Right kidney (tissue), 1 donor: Measurements from ENCODE around the gene TBC1D10A.

Experiments used
- DNase-seq: peaks from one replicate; pipeline ENCODE4 v3.0.0-alpha.2; 2016

Gene TBC1D10A

DNA sequence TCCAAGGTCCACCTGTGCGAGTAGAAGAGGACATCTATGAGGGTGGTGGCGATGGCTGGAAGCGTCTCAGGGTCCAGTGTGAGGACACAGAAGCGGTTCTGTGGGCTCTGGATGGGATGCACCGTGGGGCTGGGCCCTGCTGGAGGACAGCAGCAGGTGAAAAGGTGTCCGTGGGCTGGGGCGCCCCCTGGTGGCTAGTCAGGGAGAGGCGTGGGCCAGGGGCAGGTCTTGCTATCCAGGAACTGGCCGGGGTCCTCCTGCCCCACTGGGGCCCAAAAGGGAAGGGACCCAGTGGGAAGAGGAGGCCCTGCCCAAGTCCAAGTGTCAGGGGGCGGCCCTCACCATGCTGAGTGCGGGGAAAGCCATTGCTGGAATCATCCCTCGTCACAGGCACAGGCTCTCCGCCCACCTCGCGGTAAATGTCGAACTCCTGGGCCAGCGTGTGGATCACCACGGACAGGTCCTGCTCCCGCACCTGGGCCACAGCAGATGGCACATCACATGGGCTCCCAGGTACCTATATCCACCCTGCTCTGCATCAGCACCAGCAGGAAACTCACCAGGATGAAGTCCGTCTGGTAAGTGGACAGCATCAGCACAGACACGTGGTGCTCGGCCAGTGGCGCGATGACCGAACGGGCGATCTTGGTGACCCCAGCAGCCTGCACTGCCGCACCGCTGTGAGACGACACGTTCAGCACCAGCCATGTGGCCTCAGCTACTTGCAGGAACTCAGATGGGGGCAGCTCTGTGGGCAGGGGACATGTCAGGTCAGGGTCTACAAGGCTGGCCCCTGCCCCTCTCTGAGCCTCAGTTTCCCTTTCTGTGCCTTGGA, 39.7 kb downstream of the TBC1D10A start:
- DNase-seq = peak; percentile 41

DNA sequence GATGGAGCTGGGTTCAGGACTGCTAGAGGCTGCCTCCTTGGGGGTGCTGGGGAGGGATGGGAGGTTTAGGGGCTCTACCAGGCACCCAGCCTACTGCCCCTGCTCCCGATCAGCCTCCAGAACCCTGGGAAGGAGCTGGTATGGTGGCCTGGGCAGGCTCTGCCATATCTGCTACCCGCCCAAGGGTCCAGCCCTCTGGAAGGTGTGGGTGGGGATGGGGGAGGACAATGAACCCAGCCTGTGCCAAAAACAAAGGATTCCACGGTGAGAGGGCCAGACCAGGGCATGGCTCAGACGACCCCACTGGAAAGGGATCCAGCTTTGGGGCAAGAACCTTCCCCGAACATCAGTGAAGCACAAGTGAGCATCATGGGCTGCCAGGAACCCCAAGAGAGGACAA, 40.4 kb downstream of the TBC1D10A start:
- DNase-seq = no peak

DNA sequence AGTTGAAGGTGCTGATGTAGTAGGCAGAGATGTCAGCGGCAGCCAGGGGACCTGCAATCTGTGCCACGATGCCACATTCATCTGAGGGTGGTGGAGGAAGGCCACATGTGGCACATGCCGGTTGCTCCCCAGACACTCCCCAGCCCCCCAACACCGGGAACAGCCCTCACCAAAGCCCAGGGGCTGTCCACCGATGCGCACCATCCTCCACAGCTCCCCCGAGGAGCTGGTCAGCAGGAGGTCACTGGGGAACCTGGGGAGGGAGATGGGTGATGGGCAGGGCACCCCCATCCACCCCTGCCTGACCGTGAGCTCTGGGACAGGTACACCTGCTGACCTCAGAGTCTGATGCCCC, 40.9 kb downstream of the TBC1D10A start:
- no peak for DNase-seq

DNA sequence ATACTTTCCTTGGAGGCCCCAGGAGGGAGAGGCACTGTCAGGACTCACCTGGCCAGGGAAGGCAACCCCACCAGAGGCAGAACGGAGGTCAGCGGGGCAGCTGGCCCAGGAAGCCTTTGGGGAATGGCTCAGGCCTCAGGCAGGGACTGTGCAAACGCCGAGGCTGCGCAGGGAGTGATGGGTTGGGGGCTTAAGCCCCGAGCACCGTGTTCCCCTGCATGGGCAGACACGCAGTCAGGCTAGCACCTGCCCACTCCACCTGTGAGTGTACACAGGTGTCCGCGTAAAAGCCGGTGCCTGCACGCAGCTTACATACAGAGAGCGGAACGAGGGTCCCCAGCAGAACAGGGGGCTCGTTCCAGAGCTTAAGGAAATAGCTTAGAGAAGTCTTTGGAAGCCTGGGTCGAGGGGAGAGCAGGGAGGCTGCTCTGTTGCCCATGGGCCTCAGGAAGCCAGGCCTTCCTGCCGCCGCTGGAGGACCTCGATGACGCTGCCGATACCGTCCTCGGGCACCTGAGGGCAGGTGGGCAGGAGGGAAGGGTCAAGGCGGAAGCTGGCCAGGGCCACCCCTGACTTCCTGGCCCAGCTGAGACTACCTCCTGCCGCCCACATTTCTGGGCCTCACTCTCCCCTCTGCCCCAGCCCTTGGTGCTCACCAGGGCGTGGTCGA, 41.4 kb downstream of the TBC1D10A start:
- DNase-seq = no peak

DNA sequence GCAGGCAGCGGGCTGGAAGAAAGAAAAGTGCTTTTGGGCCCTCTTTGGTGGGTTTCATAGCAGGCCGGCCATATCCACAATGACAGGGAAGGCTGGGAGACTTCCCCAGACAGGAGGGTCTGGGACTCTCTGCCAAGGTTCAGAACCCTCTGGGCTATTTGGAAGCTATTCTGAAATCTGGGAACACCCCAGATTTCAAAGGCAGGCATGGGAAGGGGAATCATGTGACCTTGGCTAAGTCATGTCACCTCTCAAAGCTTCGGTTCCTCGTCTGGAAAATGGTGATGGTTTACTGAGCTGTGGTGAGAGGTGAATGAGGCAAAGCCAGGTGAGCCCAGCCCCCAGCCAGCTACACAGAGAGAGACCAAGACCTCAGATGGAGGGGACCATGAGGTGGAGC, 42.1 kb downstream of the TBC1D10A start:
- DNase-seq = no peak

DNA sequence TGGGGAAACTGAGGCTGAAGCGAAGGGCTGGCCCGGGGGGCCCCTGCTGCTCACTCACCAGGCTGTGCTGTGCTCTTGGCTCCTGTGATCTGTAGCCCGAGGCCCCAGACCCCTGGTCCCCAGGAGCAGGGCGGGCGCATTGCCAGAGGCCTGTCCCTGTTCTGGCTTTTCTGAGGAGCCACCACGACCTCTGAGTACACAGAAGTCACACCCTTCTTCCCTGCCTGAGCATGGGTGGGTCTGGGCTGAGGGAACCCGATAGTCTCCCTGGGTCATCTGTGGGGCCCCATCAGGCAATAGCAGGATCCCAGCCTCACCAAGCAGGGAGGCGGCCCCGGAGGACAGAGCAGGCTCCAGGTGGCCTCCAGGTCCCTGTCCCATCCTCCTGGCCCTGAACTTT, 42.6 kb downstream of the TBC1D10A start:
- no peak for DNase-seq

DNA sequence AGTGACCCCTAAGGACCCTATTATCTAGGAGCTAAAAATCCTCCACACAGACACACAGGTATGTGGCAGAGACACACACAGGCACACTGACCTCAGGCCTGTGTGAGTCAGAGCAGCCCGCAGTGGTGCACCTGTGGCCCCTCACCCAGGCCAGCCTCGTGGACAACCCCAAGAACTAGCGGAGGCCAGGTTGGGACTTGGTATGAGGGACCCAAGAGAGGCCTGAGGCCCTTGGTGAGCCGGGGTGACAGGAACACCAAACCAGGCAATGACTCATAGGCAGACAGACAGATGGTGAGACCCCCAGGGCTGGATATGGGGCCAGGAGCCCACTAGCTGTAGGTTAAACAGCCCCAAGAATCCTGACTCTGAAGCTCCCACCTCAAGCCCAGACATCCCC, 43.4 kb downstream of the TBC1D10A start:
- DNase-seq = no peak

DNA sequence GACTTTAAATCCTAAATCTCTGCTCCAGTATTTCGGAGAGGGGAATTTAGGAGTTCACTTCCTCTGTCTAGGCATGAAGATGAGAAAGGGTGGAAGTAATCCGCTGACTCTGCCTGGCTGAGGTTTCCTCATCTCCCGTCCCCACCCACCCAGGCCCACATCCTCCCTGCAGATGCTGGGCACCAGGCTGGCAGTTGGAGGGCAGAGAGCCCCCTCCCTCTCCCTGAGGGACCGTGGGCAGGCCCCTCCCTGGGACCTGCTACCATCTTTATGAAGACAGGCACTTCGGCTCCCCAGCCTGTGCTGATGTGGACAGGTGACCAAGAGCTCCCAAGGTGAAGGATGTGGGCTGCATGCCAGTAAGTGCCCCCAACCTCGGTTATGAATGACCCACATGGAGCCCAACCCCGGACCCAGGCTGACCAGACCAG, 44.1 kb downstream of the TBC1D10A start:
- no peak for DNase-seq

DNA sequence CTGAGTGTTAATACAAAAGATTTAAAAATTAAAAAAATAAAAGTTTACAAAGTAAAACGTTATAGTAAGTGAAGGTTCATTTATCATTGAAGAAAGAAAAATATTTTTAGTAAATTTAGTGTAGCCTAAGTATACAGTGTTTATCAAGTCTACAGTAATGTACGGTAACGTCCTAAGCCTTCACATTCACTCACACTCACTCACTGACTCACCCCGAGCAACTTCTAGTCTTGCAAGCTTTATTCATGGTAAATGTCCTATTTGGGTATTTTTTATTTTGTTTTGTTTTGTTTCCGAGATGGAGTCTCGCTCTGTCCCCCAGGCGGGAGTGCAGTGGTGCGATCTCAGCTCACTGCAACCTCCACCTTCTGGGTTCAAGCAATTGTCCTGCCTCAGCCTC, 46.2 kb downstream of the TBC1D10A start:
- DNase-seq = no peak

DNA sequence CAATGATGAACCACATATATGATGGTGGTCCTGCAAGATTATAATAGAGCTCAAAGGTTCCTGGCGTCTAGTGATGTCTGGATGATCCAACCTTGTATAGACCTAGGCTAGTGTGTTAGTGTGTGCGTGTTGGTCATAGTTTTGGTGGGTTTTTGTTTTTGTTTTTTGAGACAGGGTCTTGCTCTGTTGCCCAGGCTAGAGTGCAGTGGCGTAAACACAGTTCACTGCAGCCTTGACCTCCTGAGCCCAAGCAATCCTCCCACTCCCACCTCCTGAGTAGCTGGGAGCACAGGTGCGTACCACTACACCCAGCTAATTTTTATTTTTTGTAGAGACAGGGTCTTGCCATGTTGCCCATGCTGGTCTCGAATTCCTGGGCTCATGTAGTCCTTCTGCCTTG, 46.8 kb downstream of the TBC1D10A start:
- no peak for DNase-seq

DNA sequence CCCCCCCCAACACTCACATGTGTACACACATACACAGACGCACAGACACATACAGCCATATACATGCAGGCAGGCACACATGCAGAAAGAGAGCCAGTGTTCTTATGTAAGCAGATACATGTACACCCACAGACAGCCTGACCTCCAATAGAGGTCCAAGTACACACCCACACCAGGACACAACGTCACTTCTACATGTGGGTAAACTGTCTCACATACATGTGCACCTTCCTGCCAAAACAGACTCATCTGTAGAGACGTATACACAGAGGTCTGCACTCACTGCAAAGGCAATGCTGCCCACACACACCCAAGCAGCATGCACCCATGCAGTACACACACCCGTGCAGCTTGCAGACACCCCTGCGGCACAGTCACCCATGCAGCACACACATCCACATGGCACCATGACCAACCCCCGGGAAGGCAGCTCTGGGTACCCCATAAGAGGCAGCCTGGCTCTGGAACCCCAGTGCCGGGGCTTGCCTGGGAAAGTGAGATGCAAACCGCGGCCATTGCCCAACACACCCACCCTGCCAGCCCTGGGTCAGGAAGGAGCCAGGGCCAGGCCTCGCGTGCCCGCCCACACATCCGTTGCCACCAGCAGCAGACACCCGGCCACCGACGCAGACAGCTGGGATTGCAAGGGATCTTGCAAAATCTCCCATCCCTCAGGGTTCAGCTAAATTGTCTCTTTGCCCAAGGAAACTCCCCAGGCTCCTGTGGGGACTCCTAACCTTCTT, 47.5 kb downstream of the TBC1D10A start:
- no peak for DNase-seq

DNA sequence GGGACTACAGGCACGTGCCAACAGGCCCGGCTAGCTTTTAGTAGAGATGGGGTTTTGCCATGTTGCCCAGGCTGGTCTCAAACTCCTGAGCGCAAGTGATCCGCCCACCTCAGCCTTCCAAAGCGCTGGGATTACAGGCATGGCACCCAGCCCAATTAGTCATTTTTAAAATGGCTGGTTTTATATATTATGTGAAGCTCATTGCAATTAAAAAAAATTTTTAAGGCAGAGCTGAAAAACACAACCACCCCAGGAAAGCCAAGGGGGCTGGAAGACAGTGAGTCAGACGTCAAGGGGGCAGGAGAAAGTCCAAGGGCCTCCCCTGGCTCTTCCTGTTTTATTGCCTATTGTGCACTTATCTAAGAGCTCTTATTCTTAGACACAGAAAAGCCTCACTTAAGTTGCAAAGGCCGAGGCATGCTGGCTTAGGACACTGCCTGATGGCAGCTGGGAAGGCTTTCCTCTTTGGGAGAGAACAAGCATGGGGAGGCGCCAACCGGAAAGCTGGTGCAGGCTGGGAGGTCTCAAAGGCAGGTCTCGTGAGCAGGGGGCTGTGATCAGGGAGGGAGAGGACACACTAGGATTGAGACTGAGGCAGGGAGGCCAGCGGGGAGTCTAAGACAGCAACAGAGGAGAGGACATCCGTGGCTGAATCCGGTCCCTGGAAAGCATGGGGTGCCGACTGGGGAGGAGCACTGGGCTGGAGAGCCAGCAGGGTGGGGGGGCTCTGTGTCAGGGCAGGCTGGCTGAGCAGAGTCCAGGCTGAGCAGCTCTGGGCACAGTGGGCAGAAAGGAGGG, 49.0 kb downstream of the TBC1D10A start:
- DNase-seq = no peak

DNA sequence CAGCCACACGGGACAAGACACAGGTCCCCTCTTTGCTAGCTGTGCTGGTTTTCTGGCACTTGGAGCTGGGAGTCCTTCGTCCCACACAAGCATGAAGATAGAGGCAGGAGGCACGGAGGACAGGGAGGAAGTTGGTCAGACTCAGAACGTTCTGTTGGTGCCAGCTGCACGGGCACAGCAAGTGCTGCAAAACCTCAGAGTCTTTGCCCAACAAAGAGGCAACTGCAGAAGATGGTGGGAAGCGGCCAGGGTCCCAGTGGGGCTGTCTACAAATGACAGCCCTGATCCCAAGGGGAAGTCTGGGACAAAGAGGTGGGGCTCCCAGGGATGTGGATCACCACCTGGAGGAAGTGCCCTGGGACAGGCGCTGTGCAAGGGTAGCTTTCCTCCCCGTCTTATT, 50.7 kb downstream of the TBC1D10A start:
- DNase-seq = no peak

DNA sequence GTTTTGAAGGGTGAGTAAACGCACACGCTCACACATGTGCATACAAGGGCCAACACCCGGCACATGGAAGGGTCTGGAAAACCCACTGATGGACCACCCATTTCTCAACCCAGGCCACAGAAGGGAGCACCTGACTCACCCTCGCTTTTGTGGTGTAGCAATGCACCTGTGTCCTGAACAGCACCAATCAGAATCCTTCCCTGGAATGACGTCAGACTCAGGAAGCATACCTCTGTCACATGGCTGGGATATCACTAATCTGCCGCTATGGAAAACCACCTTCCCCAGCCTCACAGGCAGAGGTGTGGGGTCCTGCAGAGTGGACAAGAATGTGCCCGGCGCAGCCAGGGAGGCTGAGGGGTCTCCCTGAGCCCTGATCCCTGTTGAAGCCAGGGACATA, 51.1 kb downstream of the TBC1D10A start:
- no peak for DNase-seq

DNA sequence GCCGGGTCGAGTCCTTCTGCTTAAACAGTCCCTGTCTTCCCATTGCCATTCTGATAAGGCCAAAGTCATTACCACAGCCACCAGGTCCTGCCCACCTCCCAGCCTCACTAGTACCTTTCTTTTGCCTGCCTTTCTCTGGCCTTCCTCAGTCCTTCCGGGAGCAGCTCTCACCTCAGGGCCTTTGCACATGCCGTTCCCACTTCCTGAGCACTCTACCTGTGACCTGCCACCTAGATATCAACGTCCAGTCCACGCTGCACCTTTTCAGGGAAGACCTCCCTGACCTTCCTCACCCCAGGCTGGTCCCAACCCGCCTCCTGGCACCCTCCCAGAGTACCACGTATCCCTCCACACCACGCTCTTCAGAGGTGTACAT, 52.3 kb downstream of the TBC1D10A start:
- DNase-seq = no peak

DNA sequence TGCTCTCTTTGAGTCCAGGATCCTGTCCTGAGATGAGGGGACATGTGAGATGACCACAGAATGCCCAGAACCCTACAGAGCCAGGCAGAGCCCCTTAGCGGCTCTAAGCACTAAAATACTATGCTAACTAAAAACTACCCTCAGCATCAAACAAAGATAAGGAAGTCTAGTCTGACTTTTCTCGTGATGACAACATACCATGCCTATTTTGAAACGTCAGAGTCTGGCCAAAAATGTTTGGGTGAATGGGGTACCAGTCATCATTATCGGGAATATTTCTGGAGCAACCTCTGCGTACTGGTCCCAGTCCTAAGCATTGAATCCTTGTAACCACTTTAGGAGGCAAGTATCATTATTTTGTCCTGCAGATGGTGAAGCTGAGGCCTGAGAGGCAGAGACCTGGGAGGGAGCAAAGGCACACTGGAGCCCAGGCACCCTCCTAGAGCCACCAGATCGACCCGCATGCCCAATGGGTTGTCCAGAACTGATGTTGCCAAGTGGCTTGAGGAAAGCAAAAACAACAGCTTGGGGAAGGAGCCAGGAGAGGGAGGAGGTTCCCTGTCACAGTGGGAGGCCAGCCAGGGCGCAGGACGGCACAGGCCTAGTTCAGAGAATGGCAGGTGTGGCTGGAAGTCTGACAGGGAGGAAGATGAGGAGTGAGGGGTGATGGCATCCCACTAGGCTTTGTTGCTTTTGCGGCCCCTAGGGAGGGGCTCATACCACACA, 52.9 kb downstream of the TBC1D10A start:
- DNase-seq = no peak

DNA sequence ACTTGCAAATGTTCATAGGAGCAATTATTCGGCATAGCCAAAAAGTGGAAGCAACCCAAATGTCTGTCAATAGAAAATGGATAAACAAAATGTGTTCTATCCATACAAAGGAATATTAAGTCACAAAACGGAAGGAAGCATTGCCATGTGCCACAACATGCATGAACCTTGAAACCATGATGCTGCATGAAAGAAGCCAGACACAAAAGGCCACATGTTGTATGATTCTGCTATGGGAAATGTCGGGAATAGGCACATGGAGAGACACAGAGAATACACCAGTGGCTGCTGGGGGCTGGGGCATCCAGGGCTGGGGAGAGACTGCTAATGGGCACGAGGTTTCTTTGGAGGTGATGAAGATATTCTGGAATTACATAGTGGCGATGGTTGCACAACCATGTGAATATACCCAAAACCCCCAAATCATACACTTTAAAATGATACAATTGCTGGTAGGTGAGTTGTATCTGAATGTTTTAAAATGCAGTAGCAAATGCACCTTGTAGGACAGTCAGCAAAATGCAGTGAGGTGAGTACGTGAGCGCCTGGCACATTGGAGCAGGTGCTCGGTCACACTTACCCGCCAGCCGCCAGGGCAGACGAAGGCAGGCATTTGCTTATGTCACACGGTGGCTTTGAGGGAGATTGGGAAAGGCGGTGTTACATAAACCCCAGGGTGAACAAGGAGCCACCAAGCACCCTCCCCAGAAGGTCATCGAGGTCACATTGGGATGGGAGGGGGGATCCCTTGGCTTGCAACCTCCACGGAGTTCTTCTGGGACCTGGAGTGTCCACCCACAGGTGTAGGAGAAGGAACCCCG, 53.8 kb downstream of the TBC1D10A start:
- DNase-seq = no peak

DNA sequence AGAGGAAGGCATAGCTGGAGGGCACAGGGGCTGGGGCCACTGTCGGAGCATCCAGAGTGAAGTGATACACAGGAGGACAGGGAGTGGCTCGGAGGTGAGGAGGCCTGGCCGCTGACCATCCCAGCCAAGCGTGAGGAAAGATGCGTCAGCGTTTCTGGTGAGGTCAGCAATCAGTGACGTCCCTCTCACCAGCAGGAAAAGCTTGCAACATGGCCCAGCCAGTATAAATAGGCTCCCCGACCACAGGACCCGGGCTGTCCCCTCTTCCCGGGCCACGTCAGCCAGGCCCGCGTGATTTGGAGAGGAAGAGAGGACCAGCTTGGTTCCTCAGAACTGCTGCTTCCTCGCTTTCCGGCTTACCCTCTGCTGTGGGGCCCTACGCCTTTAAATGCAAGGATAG, 55.9 kb downstream of the TBC1D10A start:
- DNase-seq = no peak

DNA sequence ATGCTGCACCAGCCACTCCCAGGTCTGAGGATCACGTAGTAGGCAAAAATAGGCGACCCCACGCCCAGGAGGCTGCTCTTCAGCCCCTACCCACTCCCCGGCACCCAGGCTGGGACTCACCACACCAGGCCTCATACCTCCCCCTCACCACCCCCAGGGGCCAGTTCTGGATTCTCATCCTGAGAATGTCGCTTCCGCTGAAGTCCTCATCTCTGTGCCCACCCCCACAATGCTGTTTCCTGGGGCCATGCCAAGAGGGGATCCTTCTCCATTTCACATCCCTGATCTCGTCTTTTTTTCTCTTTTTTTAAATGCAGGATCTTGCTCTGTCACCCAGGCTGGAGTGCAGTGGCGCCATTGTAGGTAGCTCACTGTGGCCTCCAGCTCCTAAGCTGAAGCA, 58.4 kb downstream of the TBC1D10A start:
- DNase-seq = no peak

DNA sequence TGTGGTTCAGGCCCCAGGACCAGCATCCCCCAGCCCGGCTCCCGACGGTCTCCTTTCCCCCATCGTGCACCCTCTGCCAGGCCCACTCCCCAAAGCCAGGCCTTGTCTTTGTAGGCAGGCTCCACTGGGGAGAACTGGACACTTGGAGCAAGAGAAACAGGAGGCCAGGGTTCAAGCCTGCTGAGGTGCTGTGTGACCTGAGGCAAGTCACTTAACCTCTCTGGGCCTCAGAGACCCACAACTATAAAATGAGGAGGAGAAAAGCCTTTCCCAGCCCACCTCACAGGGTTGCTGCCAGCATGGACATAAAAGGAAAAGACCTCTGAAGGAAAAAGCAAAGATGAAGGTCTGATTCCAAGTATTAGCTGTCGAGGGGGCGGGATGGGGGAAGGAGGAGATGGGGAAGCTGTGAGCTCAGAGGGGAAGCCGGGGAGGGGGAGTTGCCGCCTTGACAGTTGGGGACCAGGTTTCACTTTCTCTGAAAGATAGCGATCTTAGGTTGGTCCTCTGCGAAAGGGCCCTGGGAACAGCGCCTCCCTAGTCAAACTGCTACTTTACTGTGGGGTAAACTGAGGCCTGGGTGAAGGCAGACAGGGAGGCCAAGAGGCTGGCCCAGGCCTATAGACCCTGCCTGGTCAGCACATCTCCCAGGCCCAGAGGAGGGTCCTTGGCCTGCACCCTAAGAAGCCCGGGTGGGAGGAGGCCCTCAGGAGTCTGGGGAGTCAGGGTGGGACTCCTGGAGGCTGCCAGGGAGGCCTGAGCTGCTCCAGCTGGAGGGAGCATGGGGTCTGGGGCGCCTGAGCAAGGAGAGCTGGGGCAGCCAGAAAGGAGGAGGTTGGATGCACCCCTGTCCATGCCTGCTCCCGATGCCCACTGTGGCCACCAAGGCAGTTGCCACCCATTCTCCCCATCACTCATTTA, 59.1 kb downstream of the TBC1D10A start:
- no peak for DNase-seq
